Loucy (cell line): ENCODE results near the gene RUFY3.

Experiments
- H2AFZ ChIP-seq: fragments of 200-600 bp; sonication (generic); 2 replicates; pipeline ENCODE4 v1.6.0; 2016; ENCODE audit warnings: antibody characterized with exemption, mild to moderate bottlenecking, low read length, moderate library complexity
- H3F3A ChIP-seq: fragments of 200-600 bp; 2 replicates; pipeline ENCODE4 v1.6.0; 2016; ENCODE audit warnings: antibody characterized with exemption, low read depth, mild to moderate bottlenecking
- H3K27me3 ChIP-seq: fragments of 200-600 bp; sonication (generic); 2 replicates; pipeline ENCODE4 v1.6.1; 2014; ENCODE audit warnings: low read length, mild to moderate bottlenecking; ENCODE audit not compliant: insufficient read depth, poor library complexity, severe bottlenecking
- H3K36me3 ChIP-seq: fragments of 200-600 bp; sonication (generic); 2 replicates; pipeline ENCODE4 v1.6.1; 2016; ENCODE audit warnings: low read length; ENCODE audit not compliant: insufficient read depth
- H3K4me1 ChIP-seq: fragments of 200-600 bp; sonication (generic); 2 replicates; pipeline ENCODE4 v1.5.1; 2014; ENCODE audit warnings: low read length, mild to moderate bottlenecking; ENCODE audit not compliant: insufficient read depth, poor library complexity, severe bottlenecking
- H3K4me2 ChIP-seq: fragments of 200-600 bp; sonication (generic); 2 replicates; pipeline ENCODE4 v1.6.0; 2014; ENCODE audit warnings: antibody characterized with exemption, low read length, low read depth, mild to moderate bottlenecking; ENCODE audit not compliant: poor library complexity, severe bottlenecking
- H3K4me3 ChIP-seq: fragments of 200-600 bp; sonication (generic); 2 replicates; pipeline ENCODE4 v1.5.1; 2014; ENCODE audit warnings: low read length, mild to moderate bottlenecking, mixed read lengths; ENCODE audit not compliant: poor library complexity, severe bottlenecking
- H3K79me2 ChIP-seq: fragments of 200-600 bp; sonication (generic); 2 replicates; pipeline ENCODE4 v1.6.1; 2014; ENCODE audit warnings: low read length; ENCODE audit not compliant: insufficient read depth
- H3K9ac ChIP-seq: fragments of 200-600 bp; sonication (generic); 2 replicates; pipeline ENCODE4 v1.6.0; 2014; ENCODE audit warnings: mild to moderate bottlenecking, low read depth, low read length, moderate library complexity; ENCODE audit not compliant: poor library complexity, severe bottlenecking
- H3K9me2 ChIP-seq: fragments of 200-600 bp; sonication (generic); replicated peaks from 2 replicates; pipeline ENCODE4 v1.6.1; 2016; ENCODE audit warnings: low read depth, low read length, mixed read lengths
- H3K9me3 ChIP-seq: fragments of 200-600 bp; sonication (generic); 2 replicates; pipeline ENCODE4 v1.6.1; 2014; ENCODE audit warnings: mild to moderate bottlenecking, antibody characterized with exemption, low read length, low read depth; ENCODE audit not compliant: insufficient read depth
- H4K20me1 ChIP-seq: fragments of 200-600 bp; sonication (generic); 2 replicates; pipeline ENCODE4 v1.6.0; 2014; ENCODE audit warnings: antibody characterized with exemption, low read length, mild to moderate bottlenecking; ENCODE audit not compliant: insufficient read depth, poor library complexity, severe bottlenecking
- EZH2phosphoT487 ChIP-seq: fragments of 200-600 bp; IDR thresholded peaks from 2 replicates; pipeline ENCODE4 v1.6.1; 2018; ENCODE audit warnings: antibody characterized with exemption, mild to moderate bottlenecking, moderate library complexity, borderline replicate concordance
- TF ChIP-seq, protein P1 (sequence below): fragments of 200-600 bp; sonication (generic); conservative IDR thresholded peaks from 2 replicates; pipeline ENCODE4 v1.5.1; 2014; ENCODE audit warnings: mild to moderate bottlenecking, antibody characterized with exemption, low read length

The RUFY3 gene

DNA sequence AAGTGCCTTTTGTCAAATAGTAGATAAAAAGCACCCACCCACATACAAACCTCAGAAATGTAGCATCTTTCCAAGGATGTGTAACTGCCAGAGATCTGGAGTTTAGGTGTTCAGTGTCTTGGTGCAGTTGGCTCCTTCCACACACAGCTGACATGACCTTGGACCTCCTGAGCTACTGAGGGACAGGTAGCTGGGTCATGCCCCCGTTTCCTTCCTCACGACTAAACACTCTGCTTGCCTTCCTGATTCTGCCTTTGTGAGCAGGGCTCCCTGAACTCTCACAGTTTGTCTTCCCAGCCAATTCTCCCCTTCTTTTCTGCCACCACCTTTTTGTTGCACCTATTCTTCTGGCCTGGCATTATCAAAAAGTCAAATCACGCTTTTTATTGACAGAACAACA, 10.2 kb upstream of the RUFY3 start:
- Histone ChIP-seq H3K9ac (no peak overlapping the region), H3F3A (0 out of 2 replicates have a peak, but pooled peaks cover 3% of the 10 kb centered on the region), H3K79me2 (peaks cover 92% of the 10 kb centered on the region), H2AFZ (no peak overlapping the region), H3K36me3 (no peaks in the 10 kb centered on the region), H3K4me1 (peaks cover 57% of the 10 kb centered on the region), H3K4me3 (peak overlapping the region; percentile 7), H3K27me3 (no peaks in the 10 kb centered on the region), H3K9me2 (no peaks in the 10 kb centered on the region), H3K9me3 (no peaks in the 10 kb centered on the region), H3K4me2 (peak overlapping the region; percentile 56), H4K20me1 (peaks cover 10% of the 10 kb centered on the region)
- no peak for TF ChIP-seq EZH2phosphoT487
- TF ChIP-seq, protein P1, sequence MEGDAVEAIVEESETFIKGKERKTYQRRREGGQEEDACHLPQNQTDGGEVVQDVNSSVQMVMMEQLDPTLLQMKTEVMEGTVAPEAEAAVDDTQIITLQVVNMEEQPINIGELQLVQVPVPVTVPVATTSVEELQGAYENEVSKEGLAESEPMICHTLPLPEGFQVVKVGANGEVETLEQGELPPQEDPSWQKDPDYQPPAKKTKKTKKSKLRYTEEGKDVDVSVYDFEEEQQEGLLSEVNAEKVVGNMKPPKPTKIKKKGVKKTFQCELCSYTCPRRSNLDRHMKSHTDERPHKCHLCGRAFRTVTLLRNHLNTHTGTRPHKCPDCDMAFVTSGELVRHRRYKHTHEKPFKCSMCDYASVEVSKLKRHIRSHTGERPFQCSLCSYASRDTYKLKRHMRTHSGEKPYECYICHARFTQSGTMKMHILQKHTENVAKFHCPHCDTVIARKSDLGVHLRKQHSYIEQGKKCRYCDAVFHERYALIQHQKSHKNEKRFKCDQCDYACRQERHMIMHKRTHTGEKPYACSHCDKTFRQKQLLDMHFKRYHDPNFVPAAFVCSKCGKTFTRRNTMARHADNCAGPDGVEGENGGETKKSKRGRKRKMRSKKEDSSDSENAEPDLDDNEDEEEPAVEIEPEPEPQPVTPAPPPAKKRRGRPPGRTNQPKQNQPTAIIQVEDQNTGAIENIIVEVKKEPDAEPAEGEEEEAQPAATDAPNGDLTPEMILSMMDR: no peak

DNA sequence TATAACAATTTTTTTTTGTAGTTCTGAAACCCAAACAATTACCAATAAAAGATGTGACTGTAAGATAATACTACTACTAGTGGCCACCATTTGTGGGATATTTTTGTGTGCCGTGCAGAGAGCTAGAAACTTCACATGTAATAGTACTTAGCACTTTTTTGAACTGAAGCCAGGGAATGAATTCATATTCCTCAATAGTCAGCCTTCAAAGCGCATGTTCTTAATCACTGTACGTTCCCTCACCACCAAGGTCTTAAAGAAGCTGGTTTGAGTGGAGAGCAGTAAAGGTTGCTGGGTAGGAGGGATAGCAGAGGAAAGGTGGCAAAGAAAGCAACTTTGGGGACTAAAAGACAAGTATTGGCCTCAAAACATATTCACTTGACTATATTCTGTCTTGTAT, 9.6 kb upstream of the RUFY3 start:
- peaks cover 51% of the 10 kb centered on the region for H3K4me1 ChIP-seq
- peak overlapping the region; percentile 7 for H3K4me3 ChIP-seq
- no peaks in the 10 kb centered on the region for H3K27me3 ChIP-seq
- H3K9me2 ChIP-seq: no peaks in the 10 kb centered on the region
- TF ChIP-seq EZH2phosphoT487: no peak
- TF ChIP-seq, protein P1: no peak
- H3K79me2 ChIP-seq: peaks cover 92% of the 10 kb centered on the region
- 0 out of 2 replicates have a peak, but pooled peaks cover 3% of the 10 kb centered on the region for H3F3A ChIP-seq
- peak overlapping the region; percentile 56 for H3K4me2 ChIP-seq
- H3K9ac ChIP-seq: no peak overlapping the region
- H4K20me1 ChIP-seq: peaks cover 10% of the 10 kb centered on the region
- no peaks in the 10 kb centered on the region for H3K9me3 ChIP-seq
- no peak overlapping the region for H2AFZ ChIP-seq
- H3K36me3 ChIP-seq: no peaks in the 10 kb centered on the region

DNA sequence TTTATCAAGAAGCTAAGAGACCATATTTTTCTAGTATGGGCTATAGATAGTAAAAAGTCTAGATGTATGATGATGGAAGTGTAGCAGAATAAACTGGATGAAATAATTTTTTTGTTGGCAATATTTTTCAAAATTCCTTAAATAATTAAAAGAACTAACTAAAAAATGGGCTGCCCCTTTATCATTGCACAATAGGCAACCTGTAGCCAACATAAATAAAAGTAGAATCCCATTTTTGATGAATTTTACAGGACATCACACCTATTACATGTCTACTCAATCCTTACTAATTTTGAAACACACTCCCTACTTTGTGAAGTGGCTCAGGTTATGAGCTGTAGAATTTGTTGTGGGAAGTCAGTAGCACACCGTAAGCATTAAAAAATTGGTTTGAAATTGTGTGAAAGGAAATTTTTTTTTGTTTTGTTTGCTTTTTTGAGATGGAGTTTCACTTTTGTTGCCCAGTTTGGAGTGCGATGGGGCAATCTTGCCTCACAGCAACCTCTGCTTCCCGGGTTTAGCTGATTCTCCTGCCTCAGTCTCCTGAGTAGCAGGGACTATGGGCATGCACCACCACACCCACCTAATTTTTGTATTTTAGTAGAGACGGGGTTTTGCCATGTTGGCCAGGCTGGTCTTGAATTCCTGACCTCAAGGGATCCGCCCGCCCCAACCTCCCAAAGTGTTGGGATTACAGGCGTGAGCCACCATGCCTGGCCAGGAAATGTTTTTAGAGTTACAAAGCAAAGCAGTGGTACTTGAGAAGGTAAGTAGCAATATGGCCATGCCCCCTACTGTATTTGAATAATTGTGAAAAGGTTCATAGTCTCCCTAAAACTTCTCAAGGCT, 8.9 kb upstream of the RUFY3 start:
- Histone ChIP-seq H4K20me1 (peaks cover 10% of the 10 kb centered on the region), H3K36me3 (no peaks in the 10 kb centered on the region), H3K9me3 (no peaks in the 10 kb centered on the region), H3K79me2 (peaks cover 91% of the 10 kb centered on the region), H3K4me2 (peak overlapping the region; percentile 56), H3K4me3 (no peak overlapping the region), H3F3A (0 out of 2 replicates have a peak, but pooled peaks cover 3% of the 10 kb centered on the region), H2AFZ (no peak overlapping the region), H3K9ac (no peak overlapping the region), H3K9me2 (no peaks in the 10 kb centered on the region), H3K4me1 (peaks cover 47% of the 10 kb centered on the region), H3K27me3 (no peaks in the 10 kb centered on the region)
- TF ChIP-seq EZH2phosphoT487: no peak
- TF ChIP-seq, protein P1: no peak
